SK-N-MC (cell line): ENCODE measurements around the gene H19.

Source experiments
- EZH2 ChIP-seq: fragments of 200-600 bp; sonication (generic); IDR thresholded peaks from one replicate; pipeline ENCODE4 v1.6.1; 2017; ENCODE audit warnings: antibody characterized with exemption
- POLR2AphosphoS5 ChIP-seq: IDR thresholded peaks from 2 replicates; pipeline ENCODE4 v1.6.1; 2012; ENCODE audit warnings: mild to moderate bottlenecking, low read depth, low read length, borderline replicate concordance

- TF ChIP-seq POLR2AphosphoS5 (no peak), EZH2 (no peak)
These were observed 44.0 kb downstream of the H19 start for GRCh38 chr11:1953489-1954266.
